Measurements from ENCODE around the gene METTL16.

Gene METTL16

DNA sequence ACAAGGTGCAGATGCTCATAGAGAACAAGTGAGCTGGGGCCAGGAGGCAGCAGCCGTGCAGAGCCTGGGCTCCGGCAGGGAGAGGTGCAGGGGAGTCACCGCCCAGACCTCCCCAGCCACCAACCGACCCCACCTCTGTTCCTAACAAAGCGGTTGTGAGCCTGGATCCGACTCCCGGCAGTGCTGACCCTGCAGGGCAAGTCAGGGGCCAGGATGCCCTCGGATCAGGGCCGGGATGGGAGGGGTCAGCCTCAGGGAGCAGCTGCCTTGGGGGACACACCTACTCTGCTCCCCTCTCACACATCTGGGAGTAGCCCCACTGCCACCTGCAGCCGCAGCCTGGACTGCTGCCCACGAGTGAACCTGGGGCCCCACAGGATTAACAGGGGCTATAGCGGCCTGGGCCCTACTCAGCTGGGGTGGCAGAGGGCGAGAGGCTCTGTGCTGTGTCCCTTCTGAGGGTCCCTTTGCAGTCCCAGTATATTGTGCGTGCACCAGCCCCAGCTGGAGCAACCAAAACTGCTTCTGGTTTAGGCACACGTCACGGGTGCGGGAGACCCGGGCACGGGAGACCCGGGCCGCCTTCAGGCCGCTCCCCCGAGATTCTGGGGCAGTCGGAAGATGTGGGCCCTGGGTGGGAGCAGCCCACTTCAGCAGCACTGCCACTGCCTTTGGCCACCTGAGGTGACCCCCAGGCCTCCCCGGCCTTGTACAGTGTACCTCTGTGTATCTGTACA, 132.0 kb downstream of the METTL16 start:
- Histone ChIP-seq H3K4me2 (ENCODE audit: low read depth, low read length, poor library complexity, severe bottlenecking) (no peak overlapping the region), H3K9ac (ENCODE audit: low read length) (no peak overlapping the region), H3F3A (ENCODE audit: insufficient read depth) (no peaks in the 10 kb centered on the region), H3K27me3 (ENCODE audit: low read length) (no peaks in the 10 kb centered on the region), H3K9me3 (ENCODE audit: insufficient read depth, low read length) (no peaks in the 10 kb centered on the region), H2AFZ (ENCODE audit: low read depth, low read length, severe bottlenecking) (no peak overlapping the region), H3K79me2 (ENCODE audit: insufficient read depth, low read length) (no peaks in the 10 kb centered on the region), H3K27ac (ENCODE audit: low read depth, low read length) (no peak overlapping the region), H3K4me3 (ENCODE audit: insufficient read depth, low read length, poor library complexity, severe bottlenecking) (no peak overlapping the region), H3K9me2 (replicated peaks; ENCODE audit: insufficient read depth, low read length) (no peaks in the 10 kb centered on the region), H4K20me1 (ENCODE audit: low read depth, low read length) (no peaks in the 10 kb centered on the region), H3K36me3 (ENCODE audit: low read length) (no peaks in the 10 kb centered on the region)
- TF ChIP-seq, protein P1, sequence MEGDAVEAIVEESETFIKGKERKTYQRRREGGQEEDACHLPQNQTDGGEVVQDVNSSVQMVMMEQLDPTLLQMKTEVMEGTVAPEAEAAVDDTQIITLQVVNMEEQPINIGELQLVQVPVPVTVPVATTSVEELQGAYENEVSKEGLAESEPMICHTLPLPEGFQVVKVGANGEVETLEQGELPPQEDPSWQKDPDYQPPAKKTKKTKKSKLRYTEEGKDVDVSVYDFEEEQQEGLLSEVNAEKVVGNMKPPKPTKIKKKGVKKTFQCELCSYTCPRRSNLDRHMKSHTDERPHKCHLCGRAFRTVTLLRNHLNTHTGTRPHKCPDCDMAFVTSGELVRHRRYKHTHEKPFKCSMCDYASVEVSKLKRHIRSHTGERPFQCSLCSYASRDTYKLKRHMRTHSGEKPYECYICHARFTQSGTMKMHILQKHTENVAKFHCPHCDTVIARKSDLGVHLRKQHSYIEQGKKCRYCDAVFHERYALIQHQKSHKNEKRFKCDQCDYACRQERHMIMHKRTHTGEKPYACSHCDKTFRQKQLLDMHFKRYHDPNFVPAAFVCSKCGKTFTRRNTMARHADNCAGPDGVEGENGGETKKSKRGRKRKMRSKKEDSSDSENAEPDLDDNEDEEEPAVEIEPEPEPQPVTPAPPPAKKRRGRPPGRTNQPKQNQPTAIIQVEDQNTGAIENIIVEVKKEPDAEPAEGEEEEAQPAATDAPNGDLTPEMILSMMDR (IDR thresholded peaks at IDR 0.05; ENCODE audit: insufficient read depth, low read length, poor library complexity, severe bottlenecking): no peak
- no peak for TF ChIP-seq EZH2phosphoT487 (conservative IDR thresholded peaks at IDR 0.05; ENCODE audit: low read length)

- no peaks in the 10 kb centered on the region for H3F3A ChIP-seq (ENCODE audit: insufficient read depth)
- H3K79me2 ChIP-seq (ENCODE audit: insufficient read depth, low read length): no peaks in the 10 kb centered on the region
- H3K4me3 ChIP-seq (ENCODE audit: insufficient read depth, low read length, poor library complexity, severe bottlenecking): no peak overlapping the region
- H3K9ac ChIP-seq (ENCODE audit: low read length): no peak overlapping the region
- H3K4me2 ChIP-seq (ENCODE audit: low read depth, low read length, poor library complexity, severe bottlenecking): no peak overlapping the region
- H3K9me2 ChIP-seq (replicated peaks; ENCODE audit: insufficient read depth, low read length): no peaks in the 10 kb centered on the region
- H3K27me3 ChIP-seq (ENCODE audit: low read length): no peaks in the 10 kb centered on the region
- no peak overlapping the region for H2AFZ ChIP-seq (ENCODE audit: low read depth, low read length, severe bottlenecking)
- no peaks in the 10 kb centered on the region for H3K36me3 ChIP-seq (ENCODE audit: low read length)
- TF ChIP-seq, protein P1 (IDR thresholded peaks at IDR 0.05; ENCODE audit: insufficient read depth, low read length, poor library complexity, severe bottlenecking): no peak
- TF ChIP-seq EZH2phosphoT487 (conservative IDR thresholded peaks at IDR 0.05; ENCODE audit: low read length): no peak
- H4K20me1 ChIP-seq (ENCODE audit: low read depth, low read length): no peaks in the 10 kb centered on the region
- no peaks in the 10 kb centered on the region for H3K9me3 ChIP-seq (ENCODE audit: insufficient read depth, low read length)
- no peak overlapping the region for H3K27ac ChIP-seq (ENCODE audit: low read depth, low read length)
Measured at GRCh38 chr17:2378905-2379304, 132.8 kb downstream of the METTL16 start.

DNA sequence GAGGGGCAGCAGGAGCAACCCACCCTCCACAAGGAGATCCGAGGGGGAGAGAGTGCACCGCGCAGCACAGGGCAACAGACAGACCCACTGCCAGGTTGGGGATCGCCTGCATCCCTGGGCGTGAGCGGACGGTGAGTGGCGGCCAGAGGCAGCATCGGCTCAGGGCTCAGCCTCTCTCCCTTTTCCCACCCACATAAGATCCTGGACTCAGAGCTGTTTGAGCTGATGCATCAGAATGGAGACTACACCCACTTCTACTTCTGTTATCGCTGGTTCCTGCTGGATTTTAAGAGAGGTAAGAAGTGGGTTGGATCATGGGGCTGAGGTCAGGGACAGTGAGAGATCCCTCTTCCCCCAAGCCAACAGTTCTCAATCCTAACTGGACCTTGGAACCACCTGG, 134.0 kb downstream of the METTL16 start:
- Histone ChIP-seq H2AFZ (ENCODE audit: low read depth, low read length, severe bottlenecking) (no peak overlapping the region), H3K4me2 (ENCODE audit: low read depth, low read length, poor library complexity, severe bottlenecking) (no peak overlapping the region), H3K36me3 (ENCODE audit: low read length) (no peaks in the 10 kb centered on the region), H3K27ac (ENCODE audit: low read depth, low read length) (no peak overlapping the region), H3K9me3 (ENCODE audit: insufficient read depth, low read length) (no peaks in the 10 kb centered on the region), H3K9me2 (replicated peaks; ENCODE audit: insufficient read depth, low read length) (no peaks in the 10 kb centered on the region), H4K20me1 (ENCODE audit: low read depth, low read length) (no peaks in the 10 kb centered on the region), H3K4me3 (ENCODE audit: insufficient read depth, low read length, poor library complexity, severe bottlenecking) (no peak overlapping the region), H3K9ac (ENCODE audit: low read length) (no peak overlapping the region), H3K27me3 (ENCODE audit: low read length) (no peaks in the 10 kb centered on the region), H3F3A (ENCODE audit: insufficient read depth) (no peaks in the 10 kb centered on the region), H3K79me2 (ENCODE audit: insufficient read depth, low read length) (no peaks in the 10 kb centered on the region)
- TF ChIP-seq EZH2phosphoT487 (conservative IDR thresholded peaks at IDR 0.05; ENCODE audit: low read length): no peak
- TF ChIP-seq, protein P1 (IDR thresholded peaks at IDR 0.05; ENCODE audit: insufficient read depth, low read length, poor library complexity, severe bottlenecking): no peak
